HepG2 (cell line): Measurements from ENCODE around the gene SETD1A.

ENCODE experiments used
- CBX2 ChIP-seq, 2 experiments: fragments of 200-600 bp in 1 of 2; sonication (generic); formaldehyde crosslinking in 1 of 2; IDR thresholded peaks; 2 replicates each; pipeline versions ENCODE4 v1.7.0 to v1.8.1; 2018 to 2022; ENCODE audit warnings: low read depth in 2 of 2, low read length in 1 of 2, mild to moderate bottlenecking in 1 of 2, missing genetic modification reagents in 1 of 2
- CREB1 ChIP-seq, 2 experiments: fragments of 450-650 bp in 1 of 2; IDR thresholded peaks; 2 replicates each; pipeline ENCODE4 v1.6.1; 2016 to 2017; ENCODE audit warnings: control low read depth in 1 of 2, mild to moderate bottlenecking in 1 of 2, missing compliant biosample characterization in 1 of 2, missing genetic modification characterization in 1 of 2
- ESRRA ChIP-seq: sonication (generic); formaldehyde crosslinking; IDR thresholded peaks from 2 replicates; pipeline ENCODE4 v1.5.1; 2020; ENCODE audit warnings: mild to moderate bottlenecking, low read depth, missing genetic modification reagents
- NFYB ChIP-seq: sonication (generic); formaldehyde crosslinking; IDR thresholded peaks from 2 replicates; pipeline ENCODE4 v1.4.0; 2020; ENCODE audit warnings: missing genetic modification reagents
- TAF1 ChIP-seq: sonication (generic); formaldehyde crosslinking; IDR thresholded peaks from 2 replicates; pipeline ENCODE4 v1.4.0; 2020; ENCODE audit warnings: missing genetic modification reagents
- ZBTB38 ChIP-seq: sonication (generic); formaldehyde crosslinking; IDR thresholded peaks from 2 replicates; pipeline ENCODE4 v1.5.1; 2020; ENCODE audit warnings: mild to moderate bottlenecking, missing genetic modification reagents
- ZNF496 ChIP-seq: sonication (generic); formaldehyde crosslinking; IDR thresholded peaks from 2 replicates; pipeline ENCODE4 v1.8.1; 2023; ENCODE audit warnings: mild to moderate bottlenecking, moderate library complexity, missing genetic modification reagents; ENCODE audit not compliant: insufficient replicate concordance
- ZNF547 ChIP-seq: sonication (generic); formaldehyde crosslinking; IDR thresholded peaks from 2 replicates; pipeline ENCODE4 v1.5.1; 2020; ENCODE audit warnings: mild to moderate bottlenecking, missing genetic modification reagents
- ZNF777 ChIP-seq: sonication (generic); formaldehyde crosslinking; IDR thresholded peaks from 2 replicates; pipeline ENCODE4 v1.4.0; 2020; ENCODE audit warnings: missing genetic modification reagents
- TF ChIP-seq, protein P1 (sequence below), 2 experiments: IDR thresholded peaks; 2 replicates each; pipeline ENCODE4 v1.6.1; 2011 to 2012; ENCODE audit warnings: low read length in 2 of 2, borderline replicate concordance in 1 of 2, low read depth in 1 of 2, mild to moderate bottlenecking in 1 of 2, moderate library complexity in 1 of 2
- TF ChIP-seq, protein P2 (sequence below): sonication (generic); formaldehyde crosslinking; IDR thresholded peaks from 2 replicates; pipeline ENCODE4 v1.5.0; 2020; ENCODE audit warnings: mild to moderate bottlenecking, missing genetic modification reagents, moderate library complexity
- TF ChIP-seq, protein P3 (sequence below): sonication (generic); formaldehyde crosslinking; IDR thresholded peaks from 2 replicates; pipeline ENCODE4 v1.5.0; 2020; ENCODE audit warnings: missing genetic modification reagents

DNA sequence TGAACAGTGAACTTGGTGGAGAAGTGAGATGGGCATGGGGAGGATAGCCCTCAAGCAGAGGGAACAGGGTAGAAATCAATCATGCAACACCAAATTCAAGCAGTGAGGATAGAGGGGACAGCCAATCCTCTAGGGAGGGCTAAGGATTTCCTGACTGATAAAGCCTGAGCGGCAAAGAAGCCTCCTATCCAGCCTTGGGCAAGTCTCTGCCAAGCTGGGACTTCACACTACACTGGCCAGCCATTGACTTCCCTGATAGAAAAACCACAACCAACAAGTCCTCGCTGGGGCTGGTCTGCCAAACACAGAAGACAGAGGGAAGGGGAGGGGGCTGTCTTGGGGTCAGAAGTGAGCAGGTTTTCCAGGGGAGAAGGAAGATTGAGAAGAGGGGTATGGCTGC, 36.7 kb upstream of the SETD1A start:
- TF ChIP-seq, protein P1, sequence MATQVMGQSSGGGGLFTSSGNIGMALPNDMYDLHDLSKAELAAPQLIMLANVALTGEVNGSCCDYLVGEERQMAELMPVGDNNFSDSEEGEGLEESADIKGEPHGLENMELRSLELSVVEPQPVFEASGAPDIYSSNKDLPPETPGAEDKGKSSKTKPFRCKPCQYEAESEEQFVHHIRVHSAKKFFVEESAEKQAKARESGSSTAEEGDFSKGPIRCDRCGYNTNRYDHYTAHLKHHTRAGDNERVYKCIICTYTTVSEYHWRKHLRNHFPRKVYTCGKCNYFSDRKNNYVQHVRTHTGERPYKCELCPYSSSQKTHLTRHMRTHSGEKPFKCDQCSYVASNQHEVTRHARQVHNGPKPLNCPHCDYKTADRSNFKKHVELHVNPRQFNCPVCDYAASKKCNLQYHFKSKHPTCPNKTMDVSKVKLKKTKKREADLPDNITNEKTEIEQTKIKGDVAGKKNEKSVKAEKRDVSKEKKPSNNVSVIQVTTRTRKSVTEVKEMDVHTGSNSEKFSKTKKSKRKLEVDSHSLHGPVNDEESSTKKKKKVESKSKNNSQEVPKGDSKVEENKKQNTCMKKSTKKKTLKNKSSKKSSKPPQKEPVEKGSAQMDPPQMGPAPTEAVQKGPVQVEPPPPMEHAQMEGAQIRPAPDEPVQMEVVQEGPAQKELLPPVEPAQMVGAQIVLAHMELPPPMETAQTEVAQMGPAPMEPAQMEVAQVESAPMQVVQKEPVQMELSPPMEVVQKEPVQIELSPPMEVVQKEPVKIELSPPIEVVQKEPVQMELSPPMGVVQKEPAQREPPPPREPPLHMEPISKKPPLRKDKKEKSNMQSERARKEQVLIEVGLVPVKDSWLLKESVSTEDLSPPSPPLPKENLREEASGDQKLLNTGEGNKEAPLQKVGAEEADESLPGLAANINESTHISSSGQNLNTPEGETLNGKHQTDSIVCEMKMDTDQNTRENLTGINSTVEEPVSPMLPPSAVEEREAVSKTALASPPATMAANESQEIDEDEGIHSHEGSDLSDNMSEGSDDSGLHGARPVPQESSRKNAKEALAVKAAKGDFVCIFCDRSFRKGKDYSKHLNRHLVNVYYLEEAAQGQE (IDR thresholded peaks at IDR 0.05; ENCODE audit: borderline replicate concordance in 1 of 2, low read depth in 1 of 2, low read length in 2 of 2) = no peak
- TF ChIP-seq CBX2 (IDR thresholded peaks at IDR 0.05; ENCODE audit: low read depth, low read length) = no peak
- no peak for TF ChIP-seq CBX2 (CRISPR knock-in tag; IDR thresholded peaks at IDR 0.05; ENCODE audit: low read depth)
- TF ChIP-seq ZNF547 (CRISPR knock-in tag) = no peak
- no peak for TF ChIP-seq ESRRA (CRISPR knock-in tag)
- TF ChIP-seq, protein P2, sequence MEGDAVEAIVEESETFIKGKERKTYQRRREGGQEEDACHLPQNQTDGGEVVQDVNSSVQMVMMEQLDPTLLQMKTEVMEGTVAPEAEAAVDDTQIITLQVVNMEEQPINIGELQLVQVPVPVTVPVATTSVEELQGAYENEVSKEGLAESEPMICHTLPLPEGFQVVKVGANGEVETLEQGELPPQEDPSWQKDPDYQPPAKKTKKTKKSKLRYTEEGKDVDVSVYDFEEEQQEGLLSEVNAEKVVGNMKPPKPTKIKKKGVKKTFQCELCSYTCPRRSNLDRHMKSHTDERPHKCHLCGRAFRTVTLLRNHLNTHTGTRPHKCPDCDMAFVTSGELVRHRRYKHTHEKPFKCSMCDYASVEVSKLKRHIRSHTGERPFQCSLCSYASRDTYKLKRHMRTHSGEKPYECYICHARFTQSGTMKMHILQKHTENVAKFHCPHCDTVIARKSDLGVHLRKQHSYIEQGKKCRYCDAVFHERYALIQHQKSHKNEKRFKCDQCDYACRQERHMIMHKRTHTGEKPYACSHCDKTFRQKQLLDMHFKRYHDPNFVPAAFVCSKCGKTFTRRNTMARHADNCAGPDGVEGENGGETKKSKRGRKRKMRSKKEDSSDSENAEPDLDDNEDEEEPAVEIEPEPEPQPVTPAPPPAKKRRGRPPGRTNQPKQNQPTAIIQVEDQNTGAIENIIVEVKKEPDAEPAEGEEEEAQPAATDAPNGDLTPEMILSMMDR (CRISPR knock-in tag) = no peak
- TF ChIP-seq ZNF777 = no peak
- no peak for TF ChIP-seq ZNF496 (CRISPR knock-in tag)
- no peak for TF ChIP-seq CREB1 (IDR thresholded peaks at IDR 0.05)
- TF ChIP-seq CREB1 (CRISPR knock-in tag; IDR thresholded peaks at IDR 0.05) = no peak
- TF ChIP-seq TAF1 (CRISPR knock-in tag) = no peak
- TF ChIP-seq NFYB (CRISPR knock-in tag) = no peak
- no peak for TF ChIP-seq ZBTB38 (CRISPR knock-in tag)
- TF ChIP-seq, protein P3, sequence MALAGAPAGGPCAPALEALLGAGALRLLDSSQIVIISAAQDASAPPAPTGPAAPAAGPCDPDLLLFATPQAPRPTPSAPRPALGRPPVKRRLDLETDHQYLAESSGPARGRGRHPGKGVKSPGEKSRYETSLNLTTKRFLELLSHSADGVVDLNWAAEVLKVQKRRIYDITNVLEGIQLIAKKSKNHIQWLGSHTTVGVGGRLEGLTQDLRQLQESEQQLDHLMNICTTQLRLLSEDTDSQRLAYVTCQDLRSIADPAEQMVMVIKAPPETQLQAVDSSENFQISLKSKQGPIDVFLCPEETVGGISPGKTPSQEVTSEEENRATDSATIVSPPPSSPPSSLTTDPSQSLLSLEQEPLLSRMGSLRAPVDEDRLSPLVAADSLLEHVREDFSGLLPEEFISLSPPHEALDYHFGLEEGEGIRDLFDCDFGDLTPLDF (CRISPR knock-in tag) = no peak
